Suppressor macrophage treated with lipopolysaccharide for 1 hour (primary cell): ENCODE measurements around the gene EPS8L2.
A peak's percentile ranks its signal among the peaks of the same experiment; 100 is the strongest.
"Not testable (repeated sequence)": the region's sequence is repeated elsewhere in the genome, so short reads cannot be mapped to it uniquely, and the experiment has no call there.

ENCODE experiments used
- DNase-seq, 3 donors: peaks; one replicate each; pipeline ENCODE4 v3.0.0-alpha.2; 2020 to 2022

EPS8L2 gene

DNA sequence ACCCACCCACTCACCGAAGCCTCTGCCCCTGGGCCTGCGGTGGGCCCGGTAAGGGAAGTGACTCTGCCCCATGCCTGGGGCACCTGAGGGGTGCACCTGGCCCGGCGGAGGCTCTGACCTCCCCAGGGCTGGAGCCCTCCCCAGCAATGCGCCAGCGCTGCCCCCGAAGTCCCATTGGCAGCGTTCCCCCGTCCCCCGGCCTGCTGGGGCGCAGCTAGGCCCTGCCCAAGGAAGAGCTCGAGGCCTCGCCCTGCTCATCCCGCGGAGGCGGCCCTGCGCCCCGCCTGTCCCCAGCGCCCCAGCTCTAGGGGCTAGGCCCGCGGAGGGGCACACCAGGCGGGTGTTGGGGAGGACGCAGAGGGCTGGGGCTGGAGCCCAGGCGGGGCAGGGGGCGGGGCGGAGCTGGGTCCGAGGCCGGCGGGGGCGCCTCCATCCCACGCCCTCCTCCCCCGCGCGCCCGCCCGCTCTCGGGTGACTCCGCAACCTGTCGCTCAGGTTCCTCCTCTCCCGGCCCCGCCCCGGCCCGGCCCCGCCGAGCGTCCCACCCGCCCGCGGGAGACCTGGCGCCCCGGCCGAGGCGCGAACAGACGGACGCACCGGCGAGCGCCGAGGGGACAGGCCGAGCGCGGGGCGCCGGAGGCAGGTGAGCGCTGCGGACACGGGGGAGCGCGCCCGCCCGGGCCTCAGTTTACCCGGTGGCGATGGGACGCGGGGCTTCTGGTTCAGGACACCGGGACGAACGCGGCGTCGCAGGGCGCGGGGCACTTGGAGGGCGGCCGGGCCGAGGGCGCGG, at the start of gene EPS8L2:
EPS8L2 (plus strand) TSS at position 586 of the 793 bp plus-strand sequence. CDS start 3,177 bp downstream, outside the sequence.
- DNase-seq, result peak in 1 of 3 donors; percentile 40

DNA sequence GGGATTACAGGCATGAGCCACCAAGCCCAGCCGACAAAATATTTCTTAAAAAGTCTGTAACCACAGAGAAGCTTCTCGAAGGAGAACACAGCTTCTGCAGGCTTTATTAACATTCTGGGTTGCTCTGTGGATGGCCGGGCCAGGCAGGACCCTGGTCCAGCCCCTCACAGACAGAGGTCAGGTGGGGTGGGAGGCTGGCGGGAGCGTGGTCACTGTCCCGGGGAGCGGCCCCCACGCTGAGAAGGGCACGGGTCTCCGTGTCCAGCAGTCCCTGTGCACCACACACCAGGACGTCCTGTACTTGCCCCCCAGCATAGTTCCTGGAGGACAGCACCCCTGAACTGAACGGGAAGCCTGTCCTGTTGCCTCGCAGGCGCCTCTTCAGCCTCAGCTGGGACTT, 49.6 kb upstream of the EPS8L2 start:
- DNase-seq, result no peak

DNA sequence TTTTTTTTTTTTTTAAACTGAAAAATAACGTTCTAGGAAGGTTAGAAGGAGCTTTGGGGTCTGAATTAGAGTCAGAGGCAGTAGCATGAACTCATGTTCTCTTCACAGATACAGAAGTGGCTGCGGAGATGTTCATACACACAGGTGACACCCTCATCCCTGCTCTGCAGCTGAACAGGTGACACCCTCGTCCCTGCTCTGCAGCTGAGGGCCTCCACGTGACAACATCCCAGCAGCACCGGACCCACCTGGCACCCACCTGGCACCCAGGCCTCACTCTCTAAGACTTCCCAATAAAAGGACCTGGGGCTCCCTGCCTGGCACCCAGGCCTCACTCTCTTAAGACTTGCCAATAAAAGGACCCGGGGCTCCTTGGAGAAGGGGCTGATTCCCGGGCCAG, 49.2 kb upstream of the EPS8L2 start:
- no peak for DNase-seq

DNA sequence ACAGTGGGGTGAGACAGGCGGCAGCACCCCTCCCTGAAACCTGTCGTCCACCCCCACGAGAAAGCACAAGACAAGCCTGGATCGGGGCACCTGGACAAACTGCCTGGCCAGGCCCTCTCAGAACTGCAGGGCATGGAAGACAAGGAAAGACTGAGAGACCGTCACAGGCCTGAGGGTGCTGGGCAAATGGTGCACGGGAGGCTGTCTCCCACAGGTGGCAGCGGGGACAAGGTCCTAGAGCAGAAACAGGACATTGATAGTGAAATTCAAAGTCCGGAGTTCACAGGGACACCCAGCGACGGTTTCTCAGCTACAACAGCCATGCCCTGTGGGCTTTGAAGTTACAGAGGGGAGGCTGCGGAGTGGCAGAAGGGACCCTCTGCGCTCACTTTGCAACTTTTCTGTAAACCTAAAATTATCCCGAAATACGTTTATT, 48.3 kb upstream of the EPS8L2 start:
- no peak for DNase-seq

DNA sequence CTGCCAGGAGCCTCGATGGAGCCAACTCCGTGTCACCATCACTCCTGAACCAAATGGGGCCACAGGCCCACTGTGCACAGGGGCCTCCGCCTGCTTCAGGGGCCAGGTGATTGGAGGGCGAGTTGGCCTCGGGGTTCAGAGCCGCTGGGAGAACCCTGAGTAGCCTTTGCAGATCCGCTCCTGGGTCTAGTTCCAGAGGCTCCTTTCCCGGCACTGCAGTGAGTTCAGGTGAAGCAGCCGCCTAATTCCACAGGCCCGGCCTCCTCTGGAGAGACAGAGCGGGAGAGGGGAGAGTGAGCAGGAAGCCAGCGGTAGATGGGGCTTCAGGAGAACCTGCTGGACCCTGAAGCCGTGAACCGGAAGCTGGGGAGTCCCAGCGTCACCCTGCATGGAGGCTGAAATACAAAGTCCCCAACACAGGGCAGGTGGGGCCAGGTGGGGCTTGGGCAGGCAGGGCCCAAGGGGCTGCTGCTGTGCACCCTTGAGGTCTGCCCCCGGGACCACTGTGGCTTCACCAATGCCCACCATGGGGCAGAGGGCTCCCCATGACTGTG, 46.4 kb upstream of the EPS8L2 start:
- no peak for DNase-seq

DNA sequence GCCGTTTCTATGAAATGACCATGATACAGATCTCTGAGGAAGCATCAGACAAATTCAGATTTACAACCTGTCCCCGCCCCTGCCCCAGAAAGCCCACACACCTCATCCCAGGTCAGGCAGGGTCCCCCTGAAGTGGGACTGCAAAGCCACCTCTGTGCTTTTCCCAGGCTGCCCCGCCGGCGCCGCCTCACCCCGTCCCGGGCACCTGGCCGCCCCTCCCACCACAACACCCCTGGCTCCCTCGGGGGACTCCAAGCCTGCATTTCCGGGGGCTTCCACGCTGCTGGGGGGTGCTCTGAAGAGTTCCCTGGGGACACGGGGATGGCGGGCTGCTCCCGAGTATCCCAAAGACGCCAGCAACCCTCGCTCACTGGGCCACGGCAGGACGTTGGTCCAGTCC, 45.8 kb upstream of the EPS8L2 start:
- DNase-seq, result no peak

DNA sequence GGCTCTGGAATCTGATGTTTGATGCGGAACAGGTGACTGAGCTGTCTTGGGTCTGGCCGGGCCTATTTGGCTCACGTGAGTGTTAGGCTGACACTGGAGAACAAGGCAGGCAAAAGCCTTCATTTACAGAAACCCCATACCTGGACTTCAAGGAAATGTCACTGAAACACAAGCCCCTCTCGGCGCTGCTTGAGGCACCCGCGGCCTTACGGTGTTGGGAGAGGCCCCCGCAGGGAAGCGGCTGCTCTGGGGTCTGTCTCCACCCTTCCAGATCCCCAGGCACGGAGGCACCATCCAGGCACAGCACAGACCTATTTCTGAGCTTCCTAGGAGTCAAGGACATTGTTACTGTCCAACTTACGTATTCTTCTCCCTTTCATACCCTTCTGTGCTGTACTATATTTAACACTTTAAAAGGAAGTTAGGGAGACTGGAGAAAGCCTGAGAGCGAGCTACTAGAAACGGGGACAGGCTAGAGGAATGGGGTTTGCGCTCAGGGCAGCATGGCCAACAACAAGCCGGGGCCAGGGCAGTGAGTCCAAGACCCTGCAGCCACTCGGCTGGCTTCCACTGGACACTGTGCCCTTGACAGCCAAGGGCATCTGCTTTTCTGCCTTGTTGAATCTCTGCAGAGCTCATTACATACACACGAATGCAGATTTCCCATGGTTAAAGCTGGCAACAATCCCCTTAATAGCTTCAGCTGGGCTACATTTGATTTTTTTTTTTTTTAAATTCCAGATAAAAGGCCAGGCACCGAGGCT, 45.2 kb upstream of the EPS8L2 start:
- no peak for DNase-seq

DNA sequence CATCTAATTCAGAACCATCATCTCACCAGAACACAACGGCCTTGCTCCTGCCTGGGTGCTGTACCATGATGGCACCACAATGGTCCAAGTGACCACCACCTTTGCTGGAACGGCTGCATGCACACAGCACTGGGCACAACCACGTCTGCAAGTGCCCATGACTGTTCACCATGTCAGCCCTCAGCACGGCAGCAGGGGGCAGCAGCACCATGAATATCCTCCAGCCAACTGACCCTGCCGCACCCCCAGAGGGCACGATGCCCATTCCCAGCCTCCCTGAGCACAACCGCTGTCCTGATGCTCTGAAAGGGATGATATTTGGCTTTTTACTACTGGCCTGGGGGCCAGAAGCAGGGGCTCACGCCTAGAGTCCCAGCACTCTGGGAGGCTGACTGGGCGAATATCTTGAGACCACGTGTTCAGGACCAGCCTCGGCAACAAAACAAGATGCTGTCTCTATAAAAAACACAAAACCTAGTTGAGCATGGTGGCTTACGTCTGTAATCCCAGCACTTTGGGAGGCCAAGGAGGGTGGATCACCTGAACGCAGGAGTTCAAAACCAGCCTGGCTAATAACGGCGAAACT, 43.2 kb upstream of the EPS8L2 start:
- peak; percentile 73 to 83 (median 75) for DNase-seq

DNA sequence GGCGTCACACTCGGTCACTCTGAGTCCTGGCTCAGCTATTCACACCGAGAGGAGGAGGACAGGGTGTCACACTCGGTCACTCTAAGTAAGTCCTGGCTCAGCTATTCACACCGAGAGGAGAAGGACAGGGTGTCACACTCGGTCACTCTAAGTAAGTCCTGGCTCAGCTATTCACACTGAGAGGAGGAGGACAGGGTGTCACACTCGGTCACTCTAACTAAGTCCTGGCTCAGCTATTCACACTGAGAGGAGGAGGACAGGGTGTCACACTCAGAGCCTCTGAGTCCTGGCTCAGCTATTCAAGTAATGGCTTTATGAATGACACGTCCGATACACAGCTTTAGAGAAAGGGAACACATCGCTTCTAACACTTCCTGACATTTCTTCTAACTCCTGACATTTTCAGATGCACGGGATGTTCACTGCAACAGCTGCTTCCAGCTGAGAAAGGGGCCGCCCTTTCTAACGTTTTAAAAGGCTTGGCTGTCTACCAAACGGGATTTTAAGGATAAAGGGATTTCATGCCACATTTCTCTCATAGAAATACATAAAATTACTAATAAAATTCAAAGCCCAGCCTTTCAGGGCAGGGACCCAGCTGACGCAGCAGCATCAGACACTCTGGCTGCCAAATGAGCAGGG, 40.8 kb upstream of the EPS8L2 start:
- no peak for DNase-seq

DNA sequence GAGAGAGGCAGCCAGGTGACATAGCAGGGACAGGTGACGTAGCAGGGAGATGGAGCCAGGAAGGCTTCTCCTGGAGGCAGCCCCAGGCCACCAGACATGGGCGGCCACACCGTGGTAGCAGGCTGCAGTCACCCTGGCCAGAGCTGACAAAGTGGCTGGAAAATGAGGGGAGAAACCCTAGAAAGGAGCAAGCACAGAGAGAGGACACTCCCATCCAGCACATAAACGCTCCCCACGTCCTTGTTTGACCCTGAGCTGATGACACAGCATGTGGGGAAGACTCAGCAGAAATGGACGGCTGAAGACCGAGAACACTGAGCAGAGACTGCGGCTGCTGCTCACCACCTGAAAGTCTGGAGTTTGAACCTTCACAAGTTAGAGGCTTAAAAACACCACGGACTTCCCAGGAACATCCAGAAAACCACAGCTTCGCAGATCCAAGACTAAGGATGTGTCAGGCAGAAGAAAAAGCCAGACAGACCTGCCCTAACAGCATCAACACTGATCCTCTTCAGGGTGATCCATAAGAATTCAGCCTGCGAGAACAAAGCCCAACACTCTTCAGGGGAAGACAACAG, 40.2 kb upstream of the EPS8L2 start:
- DNase-seq, result peak; percentile 21 to 29 (median 22)

DNA sequence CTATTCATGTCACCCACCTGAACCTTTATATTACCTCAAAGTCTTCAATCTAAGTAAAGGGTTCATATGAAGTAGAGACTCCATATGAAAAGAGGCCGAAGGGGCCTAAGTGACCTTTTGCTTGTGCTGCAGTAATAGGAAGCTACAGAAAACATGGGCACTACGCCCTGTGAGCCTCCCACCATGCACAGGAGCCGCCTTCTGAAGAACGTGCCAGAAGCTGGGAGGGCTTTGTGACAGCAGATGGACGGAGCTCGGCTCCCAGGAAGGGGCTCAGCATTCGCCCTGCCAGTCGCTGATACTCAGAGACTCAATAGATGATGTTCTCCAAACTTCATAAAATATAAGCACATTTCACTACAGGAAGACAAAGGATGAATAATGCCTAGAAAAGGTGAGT, 32.2 kb upstream of the EPS8L2 start:
- no peak for DNase-seq

DNA sequence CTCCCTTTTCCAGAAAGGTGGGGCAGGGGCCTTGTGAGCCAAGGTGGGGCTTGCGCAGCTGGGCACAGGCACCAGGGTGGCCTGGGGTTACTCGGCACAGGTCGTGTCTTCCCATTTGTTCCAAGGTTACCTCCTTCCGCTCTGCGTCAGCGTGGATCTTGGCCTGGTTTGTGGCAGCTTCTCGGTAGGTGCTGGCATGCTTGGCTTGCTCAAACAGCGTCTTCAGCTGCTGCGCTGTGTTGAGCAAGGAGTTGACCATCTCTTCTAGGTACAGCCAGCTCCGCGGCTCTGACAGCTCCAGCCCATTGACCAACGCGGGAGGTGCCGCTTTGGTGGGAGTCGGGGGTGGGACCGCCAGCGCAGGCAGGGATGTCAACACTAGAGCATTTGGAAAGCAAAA, 31.6 kb upstream of the EPS8L2 start:
- no peak for DNase-seq

DNA sequence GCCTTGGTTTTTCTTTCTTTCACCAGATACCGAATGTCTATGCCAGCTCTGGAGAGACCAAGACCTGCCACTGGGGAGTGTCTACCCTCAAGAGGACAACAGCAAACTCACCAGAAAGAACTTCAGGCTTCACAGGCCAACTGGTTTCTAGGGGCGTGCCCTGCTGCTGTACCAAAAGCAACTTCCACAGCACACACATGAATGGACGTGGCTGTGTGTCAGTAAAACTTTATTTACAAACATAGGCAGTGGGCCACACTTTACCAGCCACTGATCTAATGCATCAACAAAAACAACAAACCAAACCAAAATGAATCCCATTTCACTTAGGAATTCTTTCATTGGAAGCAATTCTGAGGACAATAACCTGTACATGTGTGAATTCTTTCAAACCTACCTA, 27.7 kb upstream of the EPS8L2 start:
- no peak for DNase-seq

DNA sequence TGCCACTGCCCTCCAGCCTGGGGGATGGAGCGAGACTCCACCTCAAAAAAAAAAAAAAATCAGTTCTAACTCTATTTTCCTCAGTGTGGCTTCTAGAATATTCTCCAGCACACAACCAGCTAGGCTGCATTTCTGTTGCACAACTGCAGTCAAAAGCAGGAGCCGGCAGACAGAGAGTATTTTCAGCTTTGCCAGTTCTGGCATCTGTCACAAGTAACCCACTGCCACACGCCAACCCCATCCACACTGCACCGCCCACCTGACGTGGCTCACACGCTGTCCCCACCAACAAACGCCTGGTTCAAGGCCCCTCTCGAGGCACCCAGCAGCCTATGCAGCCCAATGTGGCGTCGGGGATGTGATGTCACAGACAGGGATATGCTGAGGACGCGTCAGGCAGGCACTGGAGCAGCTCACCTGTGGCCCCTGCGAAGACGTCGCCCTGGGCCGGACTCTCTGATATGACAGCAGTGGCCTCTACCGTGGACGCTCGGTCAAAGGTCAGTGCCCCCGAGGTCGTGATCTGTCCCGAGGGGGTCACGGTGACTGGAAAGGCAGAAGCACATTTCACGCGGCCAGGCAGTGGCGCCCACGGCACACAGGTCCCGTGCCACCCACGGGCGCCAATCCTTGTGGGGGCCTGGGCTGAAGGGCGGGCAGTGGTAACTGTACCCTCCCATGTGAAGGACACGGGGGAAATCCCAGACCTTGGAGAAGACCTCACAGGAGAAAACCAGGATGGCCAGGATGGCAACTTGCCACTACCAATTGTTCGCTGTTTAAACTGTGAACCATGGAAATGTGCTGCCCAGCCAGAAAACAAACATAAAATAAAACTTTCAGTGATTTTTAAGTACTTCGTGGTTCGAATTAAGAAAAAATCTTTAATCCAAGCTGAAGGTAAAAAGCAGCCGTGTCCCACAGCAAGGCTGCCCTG, 26.5 kb upstream of the EPS8L2 start:
- DNase-seq, result no peak

DNA sequence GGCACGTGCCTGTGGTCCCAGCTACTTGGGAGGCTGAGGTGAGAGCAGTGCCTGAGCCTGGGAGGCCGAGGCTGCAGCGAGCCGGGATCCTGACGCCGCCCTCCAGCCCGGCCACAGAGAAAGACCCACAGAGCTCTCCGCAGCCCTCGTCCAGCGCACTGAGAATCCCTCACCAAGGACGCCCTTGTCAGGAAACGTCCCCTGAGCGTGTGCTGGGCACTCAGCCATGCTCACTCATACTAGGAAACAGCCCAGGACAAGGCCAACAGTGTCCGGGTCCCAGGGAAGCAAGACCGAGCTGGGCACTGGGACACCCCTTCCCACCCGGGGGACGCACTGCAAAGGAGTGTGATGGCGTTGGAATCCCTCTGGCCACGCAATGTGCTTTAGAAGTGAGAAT, 25.6 kb upstream of the EPS8L2 start:
- no peak for DNase-seq

DNA sequence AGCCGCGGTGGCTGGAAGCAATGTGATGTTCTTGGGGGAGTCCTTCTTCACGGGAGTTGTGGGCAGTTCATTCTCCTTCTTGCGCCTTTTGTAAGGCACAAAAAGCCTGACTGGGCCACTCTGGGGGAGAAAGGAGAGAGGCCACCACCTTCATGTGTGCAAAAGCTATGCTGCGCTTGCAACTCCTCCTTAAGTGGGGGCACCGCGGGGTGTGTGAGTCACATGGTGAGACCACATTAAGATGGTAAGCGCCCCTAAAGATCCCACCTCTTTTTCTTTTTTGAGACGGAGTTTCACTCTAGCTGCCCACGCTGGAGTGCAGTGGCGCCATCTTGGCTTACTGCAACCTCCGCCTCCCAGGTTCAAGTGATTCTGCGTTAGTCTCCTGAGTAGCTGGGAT, 25.1 kb upstream of the EPS8L2 start:
- no peak for DNase-seq

DNA sequence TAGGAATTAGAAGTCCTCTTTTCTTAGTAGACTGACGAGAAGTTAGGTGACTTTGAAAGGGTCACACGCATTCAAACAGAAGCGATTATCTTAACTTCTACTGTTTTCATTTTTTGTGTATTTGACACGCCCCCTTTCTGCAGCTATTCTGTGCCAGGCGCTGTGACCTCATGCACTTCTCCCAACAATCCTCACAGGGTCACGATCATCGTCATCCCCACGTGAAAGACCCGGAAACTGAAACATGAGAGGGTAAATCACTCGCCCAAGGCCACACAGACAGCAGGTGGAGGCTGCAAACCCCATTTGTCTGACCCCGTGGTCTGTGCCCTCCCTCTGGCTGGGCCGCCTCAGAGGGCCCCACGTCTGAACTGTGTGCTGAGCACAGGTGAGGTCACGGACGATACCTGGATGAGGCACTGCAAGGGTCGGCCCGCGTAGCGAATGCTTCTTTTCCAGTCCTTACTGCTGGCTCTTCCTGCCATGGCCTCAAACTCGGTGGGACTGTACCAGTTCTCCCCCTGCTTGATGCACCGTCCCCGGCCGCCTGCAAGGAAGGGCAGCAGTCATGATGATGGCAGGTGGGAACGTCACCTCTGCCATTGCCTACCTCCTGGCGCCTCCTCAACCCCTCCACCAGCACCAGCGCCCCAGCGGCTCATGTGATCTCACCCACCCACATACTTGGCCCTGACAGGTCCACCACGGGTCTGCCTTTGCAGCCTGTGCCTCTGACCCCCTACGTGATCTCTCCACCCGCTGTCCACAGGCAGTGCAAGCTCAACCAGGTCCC, 19.4 kb upstream of the EPS8L2 start:
- DNase-seq, result no peak

DNA sequence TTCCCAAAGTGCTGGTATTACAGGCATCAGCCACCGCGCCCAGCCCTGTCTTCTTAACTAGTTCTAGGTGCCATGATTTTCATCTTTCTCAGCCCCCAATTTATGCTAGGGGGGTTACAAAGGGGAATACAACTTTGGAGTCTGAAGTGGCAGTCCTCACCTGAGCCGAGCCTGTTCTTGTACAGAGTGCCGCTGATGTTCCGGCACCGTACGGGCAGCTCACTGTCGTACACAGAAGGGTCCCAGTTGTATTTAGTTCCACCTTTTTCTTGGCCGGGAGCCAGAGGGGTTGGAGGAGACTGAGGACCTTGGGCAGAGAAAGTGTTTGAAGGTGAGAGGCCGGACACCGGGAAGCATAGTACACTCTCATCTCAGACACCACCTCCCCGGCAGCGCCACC, 18.3 kb upstream of the EPS8L2 start:
- DNase-seq, result no peak

DNA sequence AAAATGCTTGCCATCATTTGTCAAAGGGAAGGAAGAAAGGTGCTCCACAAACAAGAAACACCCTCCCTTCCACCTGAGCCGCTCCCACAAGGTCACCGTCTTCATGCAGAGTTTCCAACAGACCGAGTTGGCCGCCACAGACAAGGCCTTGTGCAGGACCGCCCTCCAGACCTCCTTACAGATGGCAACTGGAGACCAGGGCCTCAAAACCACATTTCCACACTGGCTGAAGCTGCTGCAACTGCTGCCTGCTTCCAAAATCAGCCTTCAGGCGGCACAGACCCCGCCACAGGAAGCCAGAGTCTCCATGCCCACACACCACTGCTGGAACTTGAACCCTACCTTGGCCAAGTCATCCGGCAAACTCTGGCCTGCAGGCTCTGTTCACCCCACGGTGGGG, 17.4 kb upstream of the EPS8L2 start:
- no peak for DNase-seq

DNA sequence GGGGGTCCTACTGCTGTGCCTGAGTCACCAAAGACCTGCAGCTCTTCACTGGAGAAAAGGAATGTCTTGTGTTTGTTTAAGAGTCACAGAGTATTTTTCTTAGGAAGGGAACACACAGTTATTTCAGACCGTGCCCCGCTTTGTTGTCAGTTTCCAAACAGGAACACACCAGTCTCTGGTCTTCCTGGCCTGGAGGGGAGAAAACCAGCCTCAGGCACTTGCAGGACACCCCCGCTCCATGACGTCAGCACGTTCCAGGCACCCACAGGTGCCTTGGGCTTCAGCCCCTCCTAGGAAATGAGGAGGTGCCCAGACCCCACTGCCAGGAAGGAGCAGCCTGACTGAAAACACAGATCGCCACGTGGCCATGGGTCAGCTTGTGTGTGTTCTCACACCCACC, 16.4 kb upstream of the EPS8L2 start:
- no peak for DNase-seq

DNA sequence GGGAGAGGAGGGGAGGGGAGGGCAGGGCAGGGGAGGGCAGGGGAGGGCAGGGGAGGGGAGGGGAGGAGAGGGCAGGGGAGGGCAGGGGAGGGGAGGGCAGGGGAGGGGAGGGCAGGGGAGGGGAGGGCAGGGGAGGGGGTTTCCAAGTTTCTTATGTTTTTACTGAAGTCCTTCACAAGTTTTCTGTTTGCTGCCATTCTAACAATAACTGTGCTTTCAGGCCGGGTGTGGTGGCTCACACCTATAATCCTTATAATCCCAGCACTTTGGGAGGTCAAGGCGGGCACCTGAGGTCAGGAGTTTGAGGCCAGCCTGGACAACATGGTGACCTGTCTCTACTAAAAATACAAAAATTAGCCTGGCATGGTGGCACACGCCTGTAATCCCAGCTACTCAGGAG, 15.8 kb upstream of the EPS8L2 start:
- not testable (repeated sequence) for DNase-seq
